Stomach smooth muscle (tissue), 2 donors: ENCODE measurements around the gene OR10G3.
"Not testable (repeated sequence)": the region's sequence is repeated elsewhere in the genome, so short reads cannot be mapped to it uniquely, and the experiment has no call there.

Experiments
- H3K27ac ChIP-seq: one replicate; pipeline ENCODE4 v1.7.0; 2013; ENCODE audit warnings: mild to moderate bottlenecking, low read length, inconsistent platforms
- H3K27me3 ChIP-seq, 2 donors: one replicate each; pipeline ENCODE4 v1.7.0; 2013; ENCODE audit warnings: low read length in 2 of 2; ENCODE audit not compliant: insufficient read depth in 2 of 2, control insufficient read depth in 1 of 2
- H3K36me3 ChIP-seq, 2 donors: one replicate each; pipeline ENCODE4 v1.7.0; 2013; ENCODE audit warnings: low read length in 2 of 2; ENCODE audit not compliant: control insufficient read depth in 2 of 2, insufficient read depth in 2 of 2
- H3K4me1 ChIP-seq: one replicate; pipeline ENCODE4 v1.7.0; 2013; ENCODE audit warnings: low read length; ENCODE audit not compliant: control insufficient read depth, insufficient read depth
- H3K4me3 ChIP-seq, 2 donors: one replicate each; pipeline ENCODE4 v1.7.0; 2013; ENCODE audit warnings: low read length in 2 of 2
- H3K9ac ChIP-seq, 2 donors: one replicate each; pipeline ENCODE4 v1.7.0; 2013; ENCODE audit warnings: low read length in 2 of 2, mild to moderate bottlenecking in 1 of 2
- H3K9me3 ChIP-seq, 2 donors: one replicate each; pipeline ENCODE4 v1.7.0; 2013; ENCODE audit warnings: low read length in 2 of 2; ENCODE audit not compliant: control insufficient read depth in 2 of 2
- donor health status: healthy.
- donor health status: Pancreatic carcinoma.

The OR10G3 gene, protein sequence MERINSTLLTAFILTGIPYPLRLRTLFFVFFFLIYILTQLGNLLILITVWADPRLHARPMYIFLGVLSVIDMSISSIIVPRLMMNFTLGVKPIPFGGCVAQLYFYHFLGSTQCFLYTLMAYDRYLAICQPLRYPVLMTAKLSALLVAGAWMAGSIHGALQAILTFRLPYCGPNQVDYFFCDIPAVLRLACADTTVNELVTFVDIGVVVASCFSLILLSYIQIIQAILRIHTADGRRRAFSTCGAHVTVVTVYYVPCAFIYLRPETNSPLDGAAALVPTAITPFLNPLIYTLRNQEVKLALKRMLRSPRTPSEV

DNA sequence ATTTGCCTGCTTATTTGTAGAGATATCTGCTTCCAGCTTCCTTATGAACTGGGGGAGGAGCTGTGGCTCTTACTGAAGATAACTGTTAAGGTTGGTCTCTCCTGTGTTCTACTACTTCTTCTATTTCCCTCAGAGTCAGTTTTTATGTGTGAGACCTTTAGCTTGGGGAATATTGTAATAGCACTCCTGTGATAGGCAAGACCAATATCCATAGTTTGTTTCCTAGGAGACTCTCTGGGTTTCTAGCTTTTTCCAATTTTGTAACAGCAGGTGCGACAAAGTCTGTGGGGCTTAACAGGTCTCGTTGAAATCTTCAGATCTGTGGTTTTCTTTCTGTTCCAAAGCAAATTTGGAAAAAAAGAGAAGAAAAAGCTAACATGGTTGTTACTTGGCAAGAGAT, at the start of gene OR10G3:
TSS of gene OR10G3 (minus strand) at position 101 of the 400 bp plus-strand sequence. CDS start 9,332 bp downstream, outside the sequence.
- H3K9me3 ChIP-seq, result no peaks in the 10 kb centered on the region
- no peaks in the 10 kb centered on the region for H3K36me3 ChIP-seq
- no peak within 1 kb of the TSS for H3K4me3 ChIP-seq
- H3K27ac ChIP-seq, result no peak within 1 kb of the TSS
- no peak within 1 kb of the TSS for H3K9ac ChIP-seq
- no peaks in the 10 kb centered on the region for H3K4me1 ChIP-seq
- H3K27me3 ChIP-seq, result no peaks in the 10 kb centered on the region

DNA sequence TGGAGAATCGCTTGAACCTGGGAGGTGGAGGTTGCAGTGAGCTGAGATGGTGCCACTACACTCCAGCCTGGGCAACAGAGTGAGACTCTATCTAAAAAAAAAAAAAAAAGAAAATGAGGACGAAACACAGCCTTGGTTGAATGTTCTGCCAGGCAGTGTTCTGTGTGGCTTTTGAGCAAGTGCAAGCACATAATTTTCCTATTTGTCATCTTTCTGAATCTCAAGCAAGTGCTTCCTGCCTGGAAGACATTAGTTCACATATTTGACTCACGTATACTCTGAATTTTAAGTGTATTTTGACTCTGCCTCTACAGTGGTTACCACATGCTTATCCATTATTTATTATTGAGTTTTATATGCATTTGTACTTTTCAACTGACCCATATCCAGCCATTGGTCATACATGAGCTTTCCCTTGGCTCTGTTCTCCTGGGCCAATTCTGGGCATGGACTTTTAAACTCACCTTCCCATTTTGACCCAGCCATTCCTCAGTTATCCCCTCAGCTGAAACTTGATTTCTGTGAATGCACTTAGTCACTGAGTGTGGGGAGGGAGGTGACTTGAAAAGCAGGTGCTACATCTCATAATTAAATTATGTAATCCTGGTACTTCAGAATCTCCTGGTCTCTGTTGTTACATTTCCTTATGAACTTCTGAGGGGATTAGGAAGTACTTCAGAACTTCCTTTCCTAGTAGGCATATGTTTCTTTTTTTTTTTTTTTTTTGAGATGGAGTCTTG, 46.8 kb upstream of the OR10G3 start:
- Histone ChIP-seq H3K27ac (no peak overlapping the region), H3K36me3 (no peaks in the 10 kb centered on the region), H3K9me3 (no peaks in the 10 kb centered on the region), H3K27me3 (peaks cover 0 to 2% of the 10 kb centered on the region in 2 donors), H3K9ac (no peak overlapping the region), H3K4me1 (no peaks in the 10 kb centered on the region), H3K4me3 (no peak overlapping the region)

DNA sequence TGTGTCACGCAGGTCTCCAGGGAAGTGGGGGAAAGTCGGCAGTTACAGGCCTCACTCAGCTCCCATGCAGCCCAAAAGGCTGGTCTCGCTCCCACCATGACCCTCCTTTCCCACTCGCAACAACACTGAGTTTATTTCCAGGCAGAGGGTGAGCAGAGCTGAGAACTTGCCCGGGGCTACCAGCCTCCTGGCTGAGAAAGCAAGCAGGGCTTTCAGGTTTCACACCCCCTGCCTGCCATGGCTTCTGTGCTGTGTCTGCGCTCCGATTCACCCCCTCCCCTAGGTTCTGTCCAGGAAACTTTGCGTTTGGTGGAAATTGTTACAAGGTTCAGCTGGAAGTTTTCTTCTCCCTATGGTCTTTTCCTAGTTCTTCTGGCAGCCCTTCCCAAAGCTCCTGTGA, 37.7 kb upstream of the OR10G3 start:
- Histone ChIP-seq H3K4me1 (no peaks in the 10 kb centered on the region), H3K9ac (no peak overlapping the region), H3K36me3 (no peaks in the 10 kb centered on the region), H3K27me3 (peaks cover 0 to 2% of the 10 kb centered on the region in 2 donors), H3K27ac (no peak overlapping the region), H3K9me3 (no peaks in the 10 kb centered on the region), H3K4me3 (no peak overlapping the region)

DNA sequence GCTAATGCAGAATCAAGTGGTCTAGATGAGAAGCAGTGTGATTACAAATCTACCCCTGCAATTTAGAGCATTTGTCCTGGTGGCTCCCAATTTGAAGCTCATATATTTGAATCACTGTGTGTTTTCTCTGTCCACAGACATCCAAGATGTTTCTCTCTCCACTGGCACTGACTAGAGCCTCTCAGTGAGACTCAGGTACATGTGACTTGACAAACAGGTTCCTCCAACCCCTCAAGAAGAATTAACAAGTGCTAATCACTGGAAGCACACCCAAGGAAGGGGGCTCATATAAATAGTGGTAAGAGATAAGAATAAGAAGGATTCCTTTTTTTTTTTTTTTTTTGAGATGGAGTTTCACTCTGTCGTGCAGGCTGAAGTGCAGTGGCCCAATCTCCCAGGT, 34.4 kb upstream of the OR10G3 start:
- Histone ChIP-seq H3K9me3 (no peaks in the 10 kb centered on the region), H3K27ac (no peak overlapping the region), H3K9ac (no peak overlapping the region), H3K4me3 (no peak overlapping the region), H3K36me3 (no peaks in the 10 kb centered on the region), H3K27me3 (no peaks in the 10 kb centered on the region), H3K4me1 (no peaks in the 10 kb centered on the region)

DNA sequence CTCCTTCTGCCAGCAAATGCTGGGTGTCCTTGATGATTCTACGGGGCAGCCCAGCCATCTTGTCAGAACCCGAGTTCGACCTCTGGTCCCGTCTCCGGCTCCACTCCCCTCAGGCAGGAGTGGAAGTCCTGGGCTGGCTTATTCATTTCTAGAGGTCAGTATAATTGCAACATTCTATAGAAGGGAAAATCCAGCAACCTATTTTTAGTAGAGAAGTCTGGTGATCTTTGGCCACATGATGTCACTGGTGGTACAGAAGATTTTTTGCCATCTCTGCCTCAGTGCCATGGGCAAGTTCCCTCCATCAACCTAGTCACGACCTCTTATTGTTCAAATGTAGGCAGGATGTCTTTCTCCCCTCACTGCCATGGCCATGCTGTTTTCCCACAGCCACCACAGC, 32.4 kb upstream of the OR10G3 start:
- H3K9ac ChIP-seq, result no peak overlapping the region
- H3K4me1 ChIP-seq, result no peaks in the 10 kb centered on the region
- no peaks in the 10 kb centered on the region for H3K36me3 ChIP-seq
- H3K4me3 ChIP-seq, result no peak overlapping the region
- no peaks in the 10 kb centered on the region for H3K27me3 ChIP-seq
- H3K27ac ChIP-seq, result no peak overlapping the region
- H3K9me3 ChIP-seq, result no peaks in the 10 kb centered on the region

DNA sequence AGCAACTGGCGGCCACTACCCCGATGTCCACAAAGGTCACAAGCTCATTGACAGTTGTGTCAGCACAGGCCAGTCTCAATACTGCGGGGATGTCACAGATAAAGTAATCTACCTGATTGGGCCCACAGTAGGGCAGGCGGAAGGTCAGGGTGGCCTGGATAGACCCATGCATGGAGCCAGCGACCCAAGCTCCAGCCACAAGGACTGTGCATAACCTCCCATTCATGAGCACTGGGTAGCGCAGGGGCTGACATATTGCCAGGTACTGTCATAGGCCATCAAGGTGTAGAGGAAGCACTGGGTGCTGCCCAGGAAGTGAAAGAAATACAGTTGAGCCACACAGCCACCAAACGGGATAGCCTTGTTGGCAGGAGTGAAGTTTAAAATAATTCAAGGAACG, 22.3 kb upstream of the OR10G3 start:
- not testable (repeated sequence) for H3K4me1 ChIP-seq, H3K4me3 ChIP-seq, H3K9ac ChIP-seq, H3K27me3 ChIP-seq, H3K9me3 ChIP-seq, H3K27ac ChIP-seq, H3K36me3 ChIP-seq

DNA sequence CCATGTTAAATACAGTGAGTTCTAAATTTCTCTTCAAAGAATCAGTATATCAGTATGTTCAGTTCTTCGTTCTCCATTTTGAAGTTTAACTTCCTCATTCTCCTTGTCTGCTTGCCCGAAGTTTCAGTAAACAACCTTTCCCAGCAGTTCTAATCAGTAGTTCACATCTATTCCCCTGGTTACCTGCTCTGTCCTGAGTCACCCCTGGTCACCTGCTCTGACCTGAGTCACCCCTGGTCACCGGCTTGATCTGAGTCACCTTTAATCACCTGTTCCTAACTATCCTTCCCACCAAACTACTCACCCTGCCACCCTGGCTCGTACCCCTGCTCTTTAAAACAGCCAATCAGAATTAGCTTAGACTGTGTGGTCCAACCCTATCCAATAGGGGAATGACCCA, 9.4 kb upstream of the OR10G3 start:
- Histone ChIP-seq H3K9me3 (peaks cover 5 to 6% of the 10 kb centered on the region in 2 donors), H3K9ac (no peak overlapping the region), H3K27me3 (no peaks in the 10 kb centered on the region), H3K36me3 (no peaks in the 10 kb centered on the region), H3K4me1 (no peaks in the 10 kb centered on the region), H3K27ac (no peak overlapping the region), H3K4me3 (no peak overlapping the region)

DNA sequence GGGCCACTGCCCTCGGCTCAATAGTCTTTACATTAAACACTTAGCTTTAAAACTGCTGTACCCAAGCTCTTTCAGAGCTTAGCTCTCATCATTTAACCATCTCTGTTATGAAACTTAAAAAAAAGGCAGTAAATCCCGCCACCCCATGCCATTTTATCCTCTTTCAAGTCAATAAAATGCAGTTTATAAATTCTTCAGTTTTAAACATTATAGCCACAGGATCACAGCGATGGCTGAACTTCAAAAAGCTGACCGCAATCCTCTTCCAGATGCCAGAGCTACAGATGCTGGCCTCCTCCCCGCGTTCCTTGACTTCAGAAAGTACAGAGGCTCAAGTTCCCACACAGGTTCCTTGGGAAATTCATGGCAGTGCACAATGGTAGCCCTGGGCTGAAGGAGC, 4.2 kb downstream of the OR10G3 start:
- no peaks in the 10 kb centered on the region for H3K27me3 ChIP-seq

DNA sequence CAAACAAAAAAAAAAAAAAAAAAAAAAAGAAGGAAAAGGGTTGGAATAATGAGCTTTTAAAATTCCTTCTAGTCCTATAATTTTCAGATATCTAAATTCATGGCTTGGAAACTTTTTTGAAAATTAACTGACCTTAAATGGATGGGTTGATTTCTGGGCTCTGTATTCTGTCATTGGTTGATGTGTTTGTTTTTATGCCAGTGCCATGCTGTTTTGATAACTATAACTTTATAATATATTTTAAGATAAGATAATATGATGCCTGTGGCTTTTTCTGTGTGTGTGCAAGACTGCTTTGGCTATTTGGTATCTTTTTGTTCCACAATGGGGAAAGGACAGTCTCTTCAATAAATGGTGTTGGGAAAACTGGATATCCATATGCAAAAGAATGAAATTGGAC, 7.3 kb downstream of the OR10G3 start:
- H3K27ac ChIP-seq, result no peak overlapping the region
- H3K9me3 ChIP-seq, result no peaks in the 10 kb centered on the region
- H3K4me1 ChIP-seq, result no peaks in the 10 kb centered on the region
- no peak overlapping the region for H3K9ac ChIP-seq
- no peak overlapping the region for H3K4me3 ChIP-seq
- no peaks in the 10 kb centered on the region for H3K27me3 ChIP-seq
- H3K36me3 ChIP-seq, result no peaks in the 10 kb centered on the region

More for the DNA sequence above, 4.2 kb downstream of the OR10G3 start:
- no peak overlapping the region for H3K9ac ChIP-seq
- H3K27ac ChIP-seq, result no peak overlapping the region
- H3K4me3 ChIP-seq, result no peak overlapping the region
- no peaks in the 10 kb centered on the region for H3K4me1 ChIP-seq
- H3K9me3 ChIP-seq, result no peaks in the 10 kb centered on the region
- no peaks in the 10 kb centered on the region for H3K36me3 ChIP-seq

DNA sequence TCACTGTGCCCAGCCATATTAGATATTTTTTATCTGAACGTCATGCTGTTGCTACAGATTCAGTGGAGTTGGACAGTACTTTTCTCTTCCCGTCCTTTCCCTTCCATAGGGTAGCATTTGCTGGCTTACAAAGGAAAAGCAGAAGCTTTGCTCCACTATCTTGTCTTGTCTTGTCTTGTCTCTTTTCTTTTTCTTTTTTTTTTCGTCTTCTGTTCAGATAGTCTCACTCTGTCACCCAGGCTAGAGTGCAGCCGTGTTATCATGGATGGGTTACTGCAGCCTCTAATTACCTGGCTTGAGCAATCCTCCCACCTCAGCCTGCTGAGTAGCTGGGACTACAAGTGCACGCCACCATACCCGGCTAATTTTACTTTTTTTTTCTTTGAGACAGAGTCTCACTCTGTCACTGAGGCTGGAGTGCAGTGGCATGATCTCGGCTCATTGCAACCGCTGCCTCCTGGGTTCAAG, 21.1 kb downstream of the OR10G3 start:
- Histone ChIP-seq H3K9ac (no peak overlapping the region), H3K27me3 (no peaks in the 10 kb centered on the region), H3K4me1 (peaks cover 9% of the 10 kb centered on the region), H3K36me3 (no peaks in the 10 kb centered on the region), H3K4me3 (no peak overlapping the region), H3K9me3 (no peaks in the 10 kb centered on the region), H3K27ac (no peak overlapping the region)
